B cell (primary cell): Measurements from ENCODE around the gene VSTM2L. TPM values are rescaled to one million over a fixed set of nuclear protein-coding genes. Genes with fewer than 3 reads are reported as not detected.

ENCODE experiments used
- ATAC-seq: fragments of 200-7000 bp; cut with Tn5 transposase; one replicate; pipeline ENCODE4 v1.10.0; 2021; ENCODE audit warnings: low read depth, mild to moderate bottlenecking, moderate number of reproducible peaks, moderate library complexity
- CTCF ChIA-PET: fragments of 350-600 bp; sonication (Branson Sonifier 250); formaldehyde crosslinking; loops from one replicate; lab custom pipeline; 2021; ENCODE audit warnings: antibody characterized with exemption, inconsistent platforms; lab: Charles Lee
- POLR2A ChIA-PET: fragments of 350-600 bp; sonication (Branson Sonifier 250); formaldehyde crosslinking; loops from one replicate; lab custom pipeline; 2021; ENCODE audit warnings: antibody characterized with exemption; lab: Charles Lee
- DNase-seq: peaks from one replicate; pipeline ENCODE4 v3.0.0; 2013
- H2AFZ ChIP-seq: 2 replicates; pipeline ENCODE4 v1.6.1; 2012; ENCODE audit warnings: mild to moderate bottlenecking, low read depth, low read length; ENCODE audit not compliant: insufficient read depth, poor library complexity, severe bottlenecking
- H3K27ac ChIP-seq, 2 donors: 1 replicate in 1 of 2; 2 replicates in 1 of 2; pipeline ENCODE4 v1.5.1; 2012 to 2013; ENCODE audit warnings: low read length in 2 of 2, mild to moderate bottlenecking in 2 of 2, moderate library complexity in 1 of 2
- H3K27me3 ChIP-seq, 4 experiments: fragments of 200-600 bp in 1 of 4; sonication (generic) in 1 of 4; replicated peaks in 1 of 4; 1 replicate in 2 of 4; 2 replicates in 2 of 4; pipeline versions ENCODE4 v1.6.1 to v1.7.0; 2013 to 2016; ENCODE audit warnings: low read length in 3 of 4, mild to moderate bottlenecking in 2 of 4, mixed read lengths in 1 of 4, moderate library complexity in 1 of 4; ENCODE audit not compliant: insufficient read depth in 4 of 4, control insufficient read depth in 3 of 4; ENCODE audit errors: control extremely low read depth in 1 of 4
- H3K36me3 ChIP-seq, 2 experiments: replicated peaks in 1 of 2; 1 replicate in 1 of 2; 2 replicates in 1 of 2; pipeline versions ENCODE4 v1.6.1 to v1.7.1; 2013; ENCODE audit warnings: low read length in 1 of 2; ENCODE audit not compliant: insufficient read depth in 2 of 2, control insufficient read depth in 1 of 2; ENCODE audit errors: control extremely low read depth in 1 of 2, extremely low read depth in 1 of 2
- H3K4me1 ChIP-seq, 2 donors: fragments of 200-600 bp in 1 of 2; sonication (generic) in 1 of 2; 1 replicate in 1 of 2; 2 replicates in 1 of 2; pipeline versions ENCODE4 v1.5.1 to v1.6.1; 2013 to 2017; ENCODE audit warnings: low read length in 2 of 2; ENCODE audit not compliant: control insufficient read depth in 2 of 2, insufficient read depth in 2 of 2
- H3K4me2 ChIP-seq: replicated peaks from 2 replicates; pipeline ENCODE3; 2012; ENCODE audit warnings: mild to moderate bottlenecking, low read depth, low read length; ENCODE audit not compliant: poor library complexity, severe bottlenecking
- H3K4me3 ChIP-seq, 5 experiments: fragments of 200-600 bp in 1 of 5; sonication (generic) in 1 of 5; 1 replicate in 3 of 5; 2 replicates in 2 of 5; pipeline versions ENCODE4 v1.5.1 to v1.7.0; 2011 to 2016; ENCODE audit warnings: low read length in 4 of 5, mild to moderate bottlenecking in 4 of 5, low read depth in 2 of 5, control low read depth in 1 of 5, moderate library complexity in 1 of 5; ENCODE audit not compliant: insufficient read depth in 1 of 5; ENCODE audit errors: control extremely low read depth in 1 of 5, extremely low read depth in 1 of 5
- H3K79me2 ChIP-seq: fragments of 200-600 bp; sonication (generic); one replicate; pipeline ENCODE4 v1.6.0; 2016; ENCODE audit warnings: low read length; ENCODE audit not compliant: control insufficient read depth, insufficient read depth
- H3K9ac ChIP-seq: fragments of 200-600 bp; sonication (generic); 2 replicates; pipeline ENCODE4 v1.6.1; 2017; ENCODE audit warnings: mild to moderate bottlenecking, low read length, moderate library complexity
- H3K9me3 ChIP-seq, 3 donors: one replicate each; pipeline versions ENCODE4 v1.6.1 to v1.7.1; 2013; ENCODE audit warnings: low read length in 2 of 3; ENCODE audit not compliant: control insufficient read depth in 2 of 3, insufficient read depth in 1 of 3; ENCODE audit errors: control extremely low read depth in 1 of 3
- H4K20me1 ChIP-seq: 2 replicates; pipeline ENCODE4 v1.6.0; 2012; ENCODE audit warnings: mild to moderate bottlenecking, low read length; ENCODE audit not compliant: insufficient read depth, control insufficient read depth, poor library complexity, severe bottlenecking
- H3K27ac Mint-ChIP-seq: one replicate; pipeline ENCODE4 v1.8.0; 2021; ENCODE audit warnings: mixed read lengths
- H3K27me3 Mint-ChIP-seq: one replicate; pipeline ENCODE4 v1.8.0; 2021; ENCODE audit warnings: mixed read lengths
- H3K4me1 Mint-ChIP-seq: one replicate; pipeline ENCODE4 v1.8.0; 2021; ENCODE audit warnings: mixed read lengths
- H3K4me3 Mint-ChIP-seq: one replicate; pipeline ENCODE4 v1.8.0; 2021; ENCODE audit warnings: mixed read lengths
- H3K9me3 Mint-ChIP-seq: one replicate; pipeline ENCODE4 v1.8.0; 2022; ENCODE audit warnings: mixed read lengths; ENCODE audit not compliant: insufficient read depth
- CTCF ChIP-seq: fragments of 200-600 bp; IDR thresholded peaks from one replicate; pipeline ENCODE4 v1.8.0; 2022; ENCODE audit warnings: antibody characterized with exemption, mild to moderate bottlenecking
- EZH2 ChIP-seq: IDR thresholded peaks from 2 replicates; pipeline ENCODE4 v1.6.1; 2012; ENCODE audit warnings: borderline replicate concordance, low read depth, mild to moderate bottlenecking, moderate library complexity, low read length; ENCODE audit not compliant: insufficient read depth, poor library complexity, severe bottlenecking
- WGBS: methylation state at CpG from one replicate; pipeline ENCODE4 v1.1.5; 2013; ENCODE audit warnings: missing lambda C conversion rate; ENCODE audit not compliant: insufficient coverage; 5-methylcytosine and 5-hydroxymethylcytosine counted together
- intact Hi-C: fragments of 100-400 bp; cut with micrococcal nuclease; formaldehyde crosslinking; loops from one replicate; pipeline ENCODE4 v1.10.0; 2022
- polyA plus RNA-seq: library from polyadenylated mRNA; depleted of rRNA; stranded (reverse); fragments of >200 nt; gene quantifications from 2 replicates; pipeline ENCODE4 v1.2.3, GENCODE V29; 2012
- total RNA-seq, 2 donors: library from RNA; stranded (reverse); fragments of 120-200 nt in 1 of 2; gene quantifications; 1 replicate in 1 of 2; 2 replicates in 1 of 2; pipeline versions ENCODE4 v1.2.3 to v1.2.4, GENCODE V29; 2013 to 2022

The VSTM2L gene
- total and polyA plus RNA-seq, 2 donors (not counting 1 experiment from before 2014, with no cell fraction given), result 0.25 TPM; not detected in 1

DNA sequence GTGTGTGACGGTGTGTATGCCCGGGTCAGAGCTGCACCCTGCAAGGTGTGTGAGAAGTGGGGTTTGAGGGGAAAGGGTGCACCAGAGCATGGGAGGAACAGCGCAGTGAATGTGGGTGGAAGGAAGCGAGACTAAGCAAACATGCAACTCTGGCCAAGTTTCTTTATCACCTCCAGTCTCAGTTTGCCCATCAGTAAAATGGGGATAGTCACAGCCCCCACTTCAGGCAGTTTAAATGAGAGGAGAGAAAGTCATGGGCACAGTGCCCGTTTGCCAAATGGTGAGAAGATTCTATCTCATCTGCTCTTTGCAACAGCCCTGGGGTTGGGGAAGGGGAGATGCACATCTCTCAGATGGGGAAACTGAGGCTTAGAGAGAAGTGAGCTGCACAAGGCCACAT, 12.8 kb upstream of the VSTM2L start:
- H3K9me3 Mint-ChIP-seq, result no peaks in the 10 kb centered on the region
- H3K27me3 ChIP-seq, result no peaks in the 10 kb centered on the region
- H3K4me3 Mint-ChIP-seq, result no peak overlapping the region
- DNase-seq (no peak), ATAC-seq (no peak)
- TF ChIP-seq CTCF (no peak), EZH2 (no peak)
- H3K9me3 ChIP-seq, result peaks cover 0 to 3% (median 0%) of the 10 kb centered on the region in 3 donors
- no peak overlapping the region for H3K4me2 ChIP-seq
- no peak overlapping the region for H3K27ac ChIP-seq
- H3K27me3 Mint-ChIP-seq, result no peaks in the 10 kb centered on the region
- H3K4me3 ChIP-seq, result no peak overlapping the region
- no peaks in the 10 kb centered on the region for H3K79me2 ChIP-seq
- H4K20me1 ChIP-seq, result no peaks in the 10 kb centered on the region
- CTCF ChIA-PET, result no interaction called here
- H2AFZ ChIP-seq, result no peak overlapping the region
- WGBS, result 70% methylated on average over 3 of the region's 5 CpGs
- H3K27ac Mint-ChIP-seq, result no peak overlapping the region
- no peaks in the 10 kb centered on the region for H3K36me3 ChIP-seq
- no peaks in the 10 kb centered on the region for H3K4me1 ChIP-seq
- peaks cover 4% of the 10 kb centered on the region for H3K4me1 Mint-ChIP-seq
- intact Hi-C loops, result no loop called here
- no peak overlapping the region for H3K9ac ChIP-seq
- POLR2A ChIA-PET, result no interaction called here

DNA sequence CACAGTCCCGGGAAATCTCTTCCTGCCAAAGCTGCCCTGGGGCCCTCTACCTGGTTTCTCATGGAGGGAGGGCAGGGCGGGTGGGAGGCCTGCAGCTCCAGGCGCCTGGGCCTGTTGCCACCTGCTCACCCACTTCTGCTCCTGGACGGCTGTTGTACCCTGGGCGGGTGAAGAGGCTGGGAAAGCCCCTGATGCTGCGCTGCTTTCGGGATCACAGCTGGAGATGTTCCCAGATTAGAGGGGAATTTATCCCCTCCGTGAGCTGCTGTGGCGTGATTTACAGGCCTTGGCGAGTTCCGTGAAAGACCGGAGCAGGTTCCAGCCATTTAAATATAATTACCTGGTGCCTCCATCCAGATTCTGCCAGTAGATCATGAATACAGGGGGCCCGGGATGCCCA, 12.3 kb upstream of the VSTM2L start:
- H3K4me2 ChIP-seq, result no peak overlapping the region
- ChIA-PET POLR2A (no interaction called here), CTCF (no interaction called here)
- Mint-ChIP-seq H3K27me3 (no peaks in the 10 kb centered on the region), H3K9me3 (no peaks in the 10 kb centered on the region), H3K4me3 (no peak overlapping the region), H3K27ac (no peak overlapping the region), H3K4me1 (peaks cover 4% of the 10 kb centered on the region)
- TF ChIP-seq EZH2 (no peak), CTCF (no peak)
- ATAC-seq, result no peak
- H3K27me3 ChIP-seq, result no peaks in the 10 kb centered on the region
- H3K27ac ChIP-seq, result no peak overlapping the region
- H3K4me3 ChIP-seq, result no peak overlapping the region
- H3K4me1 ChIP-seq, result no peaks in the 10 kb centered on the region
- no peaks in the 10 kb centered on the region for H3K79me2 ChIP-seq
- no peaks in the 10 kb centered on the region for H4K20me1 ChIP-seq
- intact Hi-C loops, result no loop called here
- no peaks in the 10 kb centered on the region for H3K9me3 ChIP-seq
- no peak overlapping the region for H3K9ac ChIP-seq
- no peak overlapping the region for H2AFZ ChIP-seq
- H3K36me3 ChIP-seq, result no peaks in the 10 kb centered on the region
- WGBS, result 93% methylated on average over 12 of the region's 13 CpGs
- DNase-seq, result no peak
